Measurements from ENCODE around the gene LRP1B.

GRCh38 chr2:142170847-142171246, 40.0 kb upstream of the LRP1B start:
- TF ChIP-seq CTCF (IDR thresholded peaks at IDR 0.05) (no peak), POLR2A (IDR thresholded peaks at IDR 0.05) (no peak)

Measured in thyroid gland (tissue), 4 donors.